NCI-H2196 (cell line): ENCODE measurements around the gene PLTP.

ENCODE experiments used
- DNase-seq: peaks from one replicate; lab custom pipeline; 2025; ENCODE audit not compliant: unreplicated experiment; lab: John Stamatoyannopoulos, UW

Gene PLTP

GRCh38 chr20:45921337-45922189, 9.6 kb upstream of the PLTP start:
- DNase-seq, result no peak

- DNase-seq, result no peak
Measured at GRCh38 chr20:45920462-45921336, 8.7 kb upstream of the PLTP start.

- DNase-seq, result no peak
Measured at GRCh38 chr20:45919542-45920399, 7.8 kb upstream of the PLTP start.

GRCh38 chr20:45918779-45919537, 7.0 kb upstream of the PLTP start:
- DNase-seq, result no peak

- DNase-seq, result no peak
Measured at GRCh38 chr20:45918182-45918737, 6.3 kb upstream of the PLTP start.

- no peak for DNase-seq
Measured at GRCh38 chr20:45917790-45918141, 5.8 kb upstream of the PLTP start.

- no peak for DNase-seq
Measured at GRCh38 chr20:45913116-45913515, 1.2 kb upstream of the PLTP start.

GRCh38 chr20:45912344-45912682, 358 bp upstream of the PLTP start:
- no peak for DNase-seq

- DNase-seq, result no peak
Measured at GRCh38 chr20:45910670-45911485, 1.1 kb downstream of the PLTP start.

- DNase-seq, result no peak
Measured at GRCh38 chr20:45909817-45910669, 1.9 kb downstream of the PLTP start.

- no peak for DNase-seq
Measured at GRCh38 chr20:45909336-45909808, 2.6 kb downstream of the PLTP start.

- no peak for DNase-seq
Measured at GRCh38 chr20:45908084-45908483, 3.9 kb downstream of the PLTP start.

GRCh38 chr20:45907219-45907948, 4.6 kb downstream of the PLTP start:
- DNase-seq, result no peak

- DNase-seq, result no peak
Measured at GRCh38 chr20:45905505-45906079, 6.4 kb downstream of the PLTP start.

GRCh38 chr20:45904583-45905504, 7.1 kb downstream of the PLTP start:
- no peak for DNase-seq

- DNase-seq, result no peak
Measured at GRCh38 chr20:45902199-45902701, 9.7 kb downstream of the PLTP start.
